SU-DHL-6 (cell line): Measurements from ENCODE around the gene RPS6KA5.
"Not testable (repeated sequence)": the region's sequence is repeated elsewhere in the genome, so short reads cannot be mapped to it uniquely, and the experiment has no call there.

ENCODE experiments used
- H2AFZ ChIP-seq: fragments of 200-600 bp; sonication (generic); 2 replicates; pipeline ENCODE4 v1.6.1; 2014; ENCODE audit warnings: low read depth, mild to moderate bottlenecking, moderate library complexity, mixed read lengths, antibody characterized with exemption, low read length; ENCODE audit not compliant: severe bottlenecking
- H3F3A ChIP-seq: fragments of 200-600 bp; shearing (Covaris generic); 2 replicates; pipeline ENCODE4 v1.6.0; 2016; ENCODE audit warnings: antibody characterized with exemption, mild to moderate bottlenecking; ENCODE audit not compliant: insufficient read depth
- H3K27ac ChIP-seq: fragments of 200-600 bp; sonication (generic); 2 replicates; pipeline ENCODE4 v1.5.1; 2016; ENCODE audit warnings: low read depth, mild to moderate bottlenecking, low read length, moderate library complexity, mixed read lengths
- H3K27me3 ChIP-seq: fragments of 200-600 bp; sonication (generic), shearing (Covaris generic); 2 replicates; pipeline ENCODE4 v1.6.0; 2014; ENCODE audit warnings: mild to moderate bottlenecking, low read length
- H3K36me3 ChIP-seq: fragments of 200-600 bp; sonication (generic); 2 replicates; pipeline ENCODE4 v1.6.1; 2014; ENCODE audit warnings: mild to moderate bottlenecking, low read length, mixed read lengths
- H3K4me2 ChIP-seq: fragments of 300-600, 200-600 bp; shearing (Covaris generic), sonication (generic); 2 replicates; pipeline ENCODE4 v1.6.0; 2014; ENCODE audit warnings: low read length, low read depth, mild to moderate bottlenecking; ENCODE audit not compliant: poor library complexity, severe bottlenecking
- H3K4me3 ChIP-seq: fragments of 200-600 bp; sonication (generic); 2 replicates; pipeline ENCODE4 v1.5.1; 2014; ENCODE audit warnings: antibody characterized with exemption, low read length, mild to moderate bottlenecking, mixed read lengths; ENCODE audit not compliant: insufficient read depth, poor library complexity, severe bottlenecking
- H3K79me2 ChIP-seq: fragments of 200-600 bp; sonication (generic); 2 replicates; pipeline ENCODE4 v1.6.1; 2014; ENCODE audit warnings: mild to moderate bottlenecking, low read length, moderate library complexity; ENCODE audit not compliant: insufficient read depth
- H3K9ac ChIP-seq: fragments of 200-600 bp; sonication (generic); 2 replicates; pipeline ENCODE4 v1.7.0; 2014; ENCODE audit warnings: mild to moderate bottlenecking, low read length
- H3K9me2 ChIP-seq: fragments of 200-600 bp; sonication (generic); replicated peaks from 2 replicates; pipeline ENCODE4 v1.6.1; 2014; ENCODE audit warnings: low read length; ENCODE audit not compliant: insufficient read depth
- H3K9me3 ChIP-seq: fragments of 200-600 bp; sonication (generic); 2 replicates; pipeline ENCODE4 v1.6.1; 2014; ENCODE audit warnings: low read length, mixed read lengths; ENCODE audit not compliant: insufficient read depth
- H4K20me1 ChIP-seq: fragments of 200-600 bp; sonication (generic); 2 replicates; pipeline ENCODE4 v1.6.1; 2014; ENCODE audit warnings: low read depth, mild to moderate bottlenecking, antibody characterized with exemption, low read length, moderate library complexity, mixed read lengths
- EZH2phosphoT487 ChIP-seq: fragments of 200-600 bp; sonication (generic), shearing (Covaris generic); conservative IDR thresholded peaks from 2 replicates; pipeline ENCODE4 v1.6.1; 2018; ENCODE audit warnings: mild to moderate bottlenecking, antibody characterized with exemption, low read length, moderate library complexity, mixed read lengths
- TF ChIP-seq, protein P1 (sequence below): fragments of 200-600 bp; sonication (generic); IDR thresholded peaks from one replicate; pipeline ENCODE4 v1.5.1; 2017; ENCODE audit warnings: antibody characterized with exemption, mild to moderate bottlenecking, low read length, moderate library complexity; ENCODE audit not compliant: insufficient read depth, poor library complexity, severe bottlenecking

The RPS6KA5 gene

DNA sequence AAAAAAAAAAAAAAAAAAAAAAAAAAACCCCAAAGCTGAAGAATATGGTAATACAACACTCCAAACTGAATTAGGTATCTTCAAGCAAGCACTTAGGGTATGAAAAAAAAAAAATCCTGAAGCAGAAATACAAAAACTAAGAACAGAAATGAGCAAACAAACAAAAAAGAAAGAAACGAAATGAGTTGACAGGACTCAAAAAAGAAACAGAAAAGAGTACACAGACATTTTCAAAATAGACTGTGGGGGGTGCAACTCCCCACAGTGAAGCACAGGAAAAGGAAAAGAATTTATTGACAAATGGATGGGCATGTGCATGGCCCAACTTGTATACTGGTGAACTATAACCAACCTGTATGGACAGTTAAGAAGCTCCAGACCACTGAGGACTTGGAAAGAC, 24.6 kb downstream of the RPS6KA5 start:
- Histone ChIP-seq H3K4me3 (no peak overlapping the region), H3K9ac (no peak overlapping the region), H3K36me3 (no peaks in the 10 kb centered on the region), H3K27ac (no peak overlapping the region), H3K79me2 (no peaks in the 10 kb centered on the region), H4K20me1 (peaks cover 4% of the 10 kb centered on the region; the same call in 1 of the 2 replicates), H3K9me2 (no peaks in the 10 kb centered on the region), H3K9me3 (no peaks in the 10 kb centered on the region), H3K4me2 (no peak overlapping the region), H2AFZ (no peak overlapping the region), H3F3A (no peaks in the 10 kb centered on the region), H3K27me3 (no peaks in the 10 kb centered on the region)
- TF ChIP-seq, protein P1, sequence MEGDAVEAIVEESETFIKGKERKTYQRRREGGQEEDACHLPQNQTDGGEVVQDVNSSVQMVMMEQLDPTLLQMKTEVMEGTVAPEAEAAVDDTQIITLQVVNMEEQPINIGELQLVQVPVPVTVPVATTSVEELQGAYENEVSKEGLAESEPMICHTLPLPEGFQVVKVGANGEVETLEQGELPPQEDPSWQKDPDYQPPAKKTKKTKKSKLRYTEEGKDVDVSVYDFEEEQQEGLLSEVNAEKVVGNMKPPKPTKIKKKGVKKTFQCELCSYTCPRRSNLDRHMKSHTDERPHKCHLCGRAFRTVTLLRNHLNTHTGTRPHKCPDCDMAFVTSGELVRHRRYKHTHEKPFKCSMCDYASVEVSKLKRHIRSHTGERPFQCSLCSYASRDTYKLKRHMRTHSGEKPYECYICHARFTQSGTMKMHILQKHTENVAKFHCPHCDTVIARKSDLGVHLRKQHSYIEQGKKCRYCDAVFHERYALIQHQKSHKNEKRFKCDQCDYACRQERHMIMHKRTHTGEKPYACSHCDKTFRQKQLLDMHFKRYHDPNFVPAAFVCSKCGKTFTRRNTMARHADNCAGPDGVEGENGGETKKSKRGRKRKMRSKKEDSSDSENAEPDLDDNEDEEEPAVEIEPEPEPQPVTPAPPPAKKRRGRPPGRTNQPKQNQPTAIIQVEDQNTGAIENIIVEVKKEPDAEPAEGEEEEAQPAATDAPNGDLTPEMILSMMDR: no peak
- no peak for TF ChIP-seq EZH2phosphoT487

DNA sequence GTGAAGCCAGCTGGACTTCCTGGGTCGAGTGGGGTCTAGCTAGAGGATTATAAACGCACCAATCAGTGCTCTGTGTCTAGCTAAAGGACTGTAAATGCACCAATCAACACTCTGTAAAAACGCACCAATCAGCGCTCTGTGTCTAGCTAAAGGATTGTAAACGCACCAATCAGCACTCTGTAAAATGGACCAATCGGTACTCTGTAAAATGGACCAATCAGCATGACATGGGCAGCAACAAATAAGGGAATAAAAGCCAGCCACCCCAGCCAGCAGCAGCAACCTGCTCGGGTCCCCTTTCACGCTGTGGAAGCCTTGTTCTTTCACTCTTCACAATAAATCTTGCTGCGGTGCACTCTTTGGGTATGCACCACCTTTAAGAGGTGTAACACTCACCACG, 26.1 kb downstream of the RPS6KA5 start:
- not testable (repeated sequence) for H3K9me2 ChIP-seq, H4K20me1 ChIP-seq, H3K27me3 ChIP-seq, H2AFZ ChIP-seq, H3K9ac ChIP-seq, H3K4me3 ChIP-seq, H3K9me3 ChIP-seq, H3F3A ChIP-seq, H3K4me2 ChIP-seq, H3K36me3 ChIP-seq, H3K79me2 ChIP-seq, H3K27ac ChIP-seq

DNA sequence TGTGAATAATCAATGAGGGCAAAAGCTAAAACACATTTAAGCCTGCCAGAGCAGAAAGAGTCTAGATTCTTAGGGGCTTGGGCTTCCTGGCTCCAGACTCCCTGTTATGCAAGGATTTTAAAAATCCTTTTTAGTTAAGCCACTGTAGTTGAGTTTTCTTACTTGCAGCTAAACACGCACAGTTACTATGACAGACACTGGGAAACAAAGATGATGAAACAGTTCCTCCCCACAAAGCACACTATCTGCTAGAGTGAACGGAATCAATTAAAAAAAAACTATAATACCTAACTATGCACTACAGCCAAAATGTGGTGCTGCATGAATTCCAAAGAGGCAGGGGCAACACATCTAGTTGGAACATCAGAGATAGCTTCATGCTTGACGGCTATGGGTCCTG, 28.2 kb downstream of the RPS6KA5 start:
- H3K9me3 ChIP-seq: no peaks in the 10 kb centered on the region
- no peak overlapping the region for H3K9ac ChIP-seq
- H3K4me3 ChIP-seq: no peak overlapping the region
- H3K79me2 ChIP-seq: no peaks in the 10 kb centered on the region
- no peaks in the 10 kb centered on the region for H3K9me2 ChIP-seq
- H3K4me2 ChIP-seq: no peak overlapping the region
- peaks cover 6% of the 10 kb centered on the region; the same call in 1 of the 2 replicates for H4K20me1 ChIP-seq
- H3F3A ChIP-seq: no peaks in the 10 kb centered on the region
- TF ChIP-seq, protein P1: no peak
- no peak for TF ChIP-seq EZH2phosphoT487
- no peaks in the 10 kb centered on the region for H3K36me3 ChIP-seq
- H2AFZ ChIP-seq: no peak overlapping the region
- H3K27ac ChIP-seq: no peak overlapping the region
- no peaks in the 10 kb centered on the region for H3K27me3 ChIP-seq

DNA sequence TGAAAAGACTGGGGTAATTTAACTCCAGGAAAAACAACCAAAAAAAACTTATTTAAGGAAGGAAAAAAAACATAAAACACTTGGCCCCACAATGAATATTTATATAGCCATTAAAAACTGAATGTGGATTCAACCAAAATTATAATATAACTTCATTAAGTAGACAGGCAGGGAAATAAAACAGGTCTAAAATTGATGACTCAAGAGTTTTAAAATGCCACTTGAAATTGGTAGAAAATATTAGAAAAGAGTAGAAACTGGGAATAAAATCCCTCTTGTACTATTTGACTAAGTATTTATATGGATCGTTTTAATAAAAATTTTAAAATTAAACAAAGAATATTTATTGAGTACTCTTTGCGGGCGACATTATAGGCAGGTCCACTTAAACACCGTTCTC, 28.8 kb downstream of the RPS6KA5 start:
- Histone ChIP-seq H2AFZ (no peak overlapping the region), H4K20me1 (peaks cover 6% of the 10 kb centered on the region; the same call in 1 of the 2 replicates), H3K4me2 (no peak overlapping the region), H3K36me3 (no peaks in the 10 kb centered on the region), H3K9me2 (no peaks in the 10 kb centered on the region), H3F3A (no peaks in the 10 kb centered on the region), H3K79me2 (no peaks in the 10 kb centered on the region), H3K9me3 (no peaks in the 10 kb centered on the region), H3K27ac (no peak overlapping the region), H3K9ac (no peak overlapping the region), H3K4me3 (no peak overlapping the region), H3K27me3 (no peaks in the 10 kb centered on the region)
- no peak for TF ChIP-seq EZH2phosphoT487
